ENCODE measurements around the gene UNC5B. TPM values are rescaled to one million over a fixed set of nuclear protein-coding genes. Genes with fewer than 3 reads are reported as not detected.
A peak's percentile ranks its signal among the peaks of the same experiment; 100 is the strongest.

UNC5B gene
- total RNA-seq, 1 donor from 2014 or later: 22.2 TPM

- intact Hi-C loops (cut with DNase I): no loop called here
- Histone ChIP-seq H3K9me3 (no peaks in the 10 kb centered on the region), H3K27ac (no peak overlapping the region), H3K4me3 (no peak overlapping the region), H3K4me1 (no peaks in the 10 kb centered on the region), H3K36me3 (no peaks in the 10 kb centered on the region), H3K27me3 (ENCODE audit: low read depth) (no peaks in the 10 kb centered on the region)
- no peak for TF ChIP-seq CTCF (IDR thresholded peaks at IDR 0.05)
- no peak for DNase-seq
- no peak for ATAC-seq
Observed at GRCh38 chr10:71308244-71308643, 95.9 kb downstream of the UNC5B start.

GRCh38 chr10:71308985-71309384 is 96.6 kb downstream of the UNC5B start:
- ATAC-seq (no peak), DNase-seq (no peak)
- H3K36me3 ChIP-seq: no peaks in the 10 kb centered on the region
- H3K27me3 ChIP-seq (ENCODE audit: low read depth): no peaks in the 10 kb centered on the region
- H3K27ac ChIP-seq: no peak overlapping the region
- TF ChIP-seq CTCF (IDR thresholded peaks at IDR 0.05): no peak
- intact Hi-C loops (cut with DNase I): no loop called here
- H3K9me3 ChIP-seq: no peaks in the 10 kb centered on the region
- peaks cover 6% of the 10 kb centered on the region for H3K4me1 ChIP-seq
- no peak overlapping the region for H3K4me3 ChIP-seq

GRCh38 chr10:71309919-71310318 is 97.5 kb downstream of the UNC5B start:
- intact Hi-C loops (cut with DNase I): no loop called here
- no peak for ATAC-seq

GRCh38 chr10:71312220-71312619 is 99.8 kb downstream of the UNC5B start:
- Histone ChIP-seq H3K9me3 (no peaks in the 10 kb centered on the region), H3K4me3 (no peak overlapping the region), H3K27ac (no peak overlapping the region), H3K36me3 (no peaks in the 10 kb centered on the region), H3K4me1 (peaks cover 29% of the 10 kb centered on the region), H3K27me3 (ENCODE audit: low read depth) (no peaks in the 10 kb centered on the region)
- no peak for ATAC-seq
- intact Hi-C loops (cut with DNase I): no loop called here
- no peak for DNase-seq
- TF ChIP-seq CTCF (IDR thresholded peaks at IDR 0.05): no peak

More at GRCh38 chr10:71309919-71310318, 97.5 kb downstream of the UNC5B start:
- no peak for TF ChIP-seq CTCF (IDR thresholded peaks at IDR 0.05)
- H3K9me3 ChIP-seq: no peaks in the 10 kb centered on the region
- no peak for DNase-seq
- no peaks in the 10 kb centered on the region for H3K36me3 ChIP-seq
- no peak overlapping the region for H3K27ac ChIP-seq
- H3K4me3 ChIP-seq: no peak overlapping the region
- H3K4me1 ChIP-seq: peaks cover 14% of the 10 kb centered on the region
- H3K27me3 ChIP-seq (ENCODE audit: low read depth): no peaks in the 10 kb centered on the region

GRCh38 chr10:71312811-71313789 is 100.7 kb downstream of the UNC5B start:
- Histone ChIP-seq H3K36me3 (no peaks in the 10 kb centered on the region), H3K27ac (no peak overlapping the region), H3K4me3 (no peak overlapping the region), H3K9me3 (no peaks in the 10 kb centered on the region), H3K27me3 (ENCODE audit: low read depth) (no peaks in the 10 kb centered on the region), H3K4me1 (peaks cover 29% of the 10 kb centered on the region)
- DNase-seq (peak; percentile 25), ATAC-seq (peak; percentile 41 to 44)
- no peak for TF ChIP-seq CTCF (IDR thresholded peaks at IDR 0.05)
- intact Hi-C loops (cut with DNase I): no loop called here

Data from lower lobe of right lung (tissue), 2 donors.